K562 (cell line): ENCODE measurements around the gene UBE2B. TPM values are rescaled to one million over a fixed set of nuclear protein-coding genes. Genes with fewer than 3 reads are reported as not detected.

ENCODE experiments used
- CBFA2T2 ChIP-seq: fragments of 450-650 bp; conservative IDR thresholded peaks from 2 replicates; pipeline ENCODE4 v1.6.1; 2017; ENCODE audit warnings: mild to moderate bottlenecking
- CBX8 ChIP-seq: fragments of 200-600 bp; sonication (generic); IDR thresholded peaks from 2 replicates; pipeline ENCODE4 v1.6.1; 2012; ENCODE audit warnings: borderline replicate concordance, mixed run types, low read depth, mild to moderate bottlenecking, moderate library complexity, mixed read lengths, low read length, control low read depth, inconsistent platforms; ENCODE audit not compliant: poor library complexity, severe bottlenecking; ENCODE audit errors: extremely low read depth
- COPS2 ChIP-seq: fragments of 450-650 bp; conservative IDR thresholded peaks from 2 replicates; pipeline ENCODE4 v1.6.1; 2016; ENCODE audit warnings: mild to moderate bottlenecking, moderate library complexity
- CSDE1 ChIP-seq, 2 experiments: fragments of 450-650 bp; IDR thresholded peaks; 2 replicates each; pipeline ENCODE4 v1.6.1; 2016; ENCODE audit warnings: mild to moderate bottlenecking in 1 of 2
- DPF2 ChIP-seq: fragments of 450-650 bp; IDR thresholded peaks from 2 replicates; pipeline ENCODE4 v1.6.1; 2016
- FOXJ2 ChIP-seq: fragments of 200-800 bp; sonication (Bioruptor generic); IDR thresholded peaks from 2 replicates; pipeline ENCODE4 v1.6.1; 2016; ENCODE audit warnings: missing genetic modification characterization, missing compliant biosample characterization
- HDGF ChIP-seq: fragments of 450-650 bp; IDR thresholded peaks from 2 replicates; pipeline ENCODE4 v1.6.1; 2016
- HNRNPK ChIP-seq: fragments of 200-400 bp; formaldehyde crosslinking; IDR thresholded peaks from one replicate; pipeline ENCODE4 v1.6.1; 2018; ENCODE audit warnings: mild to moderate bottlenecking, low read depth, low read length; ENCODE audit not compliant: poor library complexity, severe bottlenecking
- KLF10 ChIP-seq: fragments of 250-450 bp; sonication (Bioruptor Pico); IDR thresholded peaks from 2 replicates; pipeline ENCODE4 v1.6.1; 2021; ENCODE audit warnings: matching md5 sums
- MCM7 ChIP-seq, 2 experiments: fragments of 450-650 bp; IDR thresholded peaks; 2 replicates each; pipeline ENCODE4 v1.6.1; 2016 to 2018
- PCBP1 ChIP-seq: fragments of 200-400 bp; formaldehyde crosslinking; IDR thresholded peaks from 2 replicates; pipeline ENCODE4 v1.6.1; 2018; ENCODE audit warnings: mild to moderate bottlenecking, low read depth, low read length; ENCODE audit not compliant: poor library complexity, severe bottlenecking
- PML ChIP-seq: IDR thresholded peaks from 2 replicates; pipeline ENCODE4 v1.6.1; 2012; ENCODE audit warnings: low read length, inconsistent platforms
- POLR2H ChIP-seq: IDR thresholded peaks from 2 replicates; pipeline ENCODE4 v1.6.1; 2016; ENCODE audit warnings: missing genetic modification characterization, low read depth, mild to moderate bottlenecking, control low read depth, missing compliant biosample characterization, moderate library complexity
- SNRNP70 ChIP-seq: fragments of 200-400 bp; formaldehyde crosslinking; optimal IDR thresholded peaks from 2 replicates; pipeline ENCODE3; 2017; ENCODE audit warnings: low read depth, low read length
- TBP ChIP-seq: optimal IDR thresholded peaks from 2 replicates; pipeline ENCODE3; 2011; ENCODE audit warnings: low read depth, low read length, improper control_type of control experiment
- TGIF2 ChIP-seq: sonication (generic); formaldehyde crosslinking; IDR thresholded peaks from 2 replicates; pipeline ENCODE4 v1.8.1; 2022; ENCODE audit warnings: mild to moderate bottlenecking, missing genetic modification reagents, moderate library complexity
- ZKSCAN8 ChIP-seq: fragments of 200-800 bp; sonication (Bioruptor generic); IDR thresholded peaks from 2 replicates; pipeline ENCODE4 v1.6.1; 2016; ENCODE audit warnings: missing genetic modification characterization, missing compliant biosample characterization
- ZNF184 ChIP-seq: sonication (generic); formaldehyde crosslinking; IDR thresholded peaks from 2 replicates; pipeline ENCODE4 v1.5.0; 2020; ENCODE audit warnings: missing genetic modification reagents
- ZNF23 ChIP-seq: fragments of 250-450 bp; sonication (Bioruptor Pico); IDR thresholded peaks from 2 replicates; pipeline ENCODE4 v1.4.0; 2020; ENCODE audit warnings: mild to moderate bottlenecking
- ZNF589 ChIP-seq: fragments of 200-800 bp; sonication (Bioruptor generic); IDR thresholded peaks from 2 replicates; pipeline ENCODE4 v1.6.1; 2016; ENCODE audit warnings: low read depth, missing genetic modification characterization, missing compliant biosample characterization
- polyA plus RNA-seq, 8 experiments: library from polyadenylated mRNA; depleted of rRNA in 4 of 8; stranded (reverse) in 5 of 8; unstranded in 3 of 8; fragments of >200 nt; fragmentation: Nextera tagmentation in 2 of 8; fragmentation: Illumina TruSeq in 1 of 8; extraction: Ambion mirVana in 2 of 8; extraction: Trizol in 1 of 8; gene quantifications; 2 replicates each; pipeline versions ENCODE4 v1.2.1 to v1.2.3, GENCODE V29; 2011 to 2014; ENCODE audit warnings: inconsistent platforms in 1 of 8, missing spikeins in 1 of 8
- total RNA-seq, 7 experiments: library from RNA; depleted of rRNA in 6 of 7; stranded (reverse); fragments of >200 nt in 6 of 7; fragmentation: Illumina TruSeq in 2 of 7; extraction: Trizol in 2 of 7; gene quantifications; 2 replicates each; pipeline versions ENCODE4 v1.2.1 to v1.2.3, GENCODE V29; 2011 to 2021; ENCODE audit warnings: low replicate concordance in 1 of 7
- TF ChIP-seq, protein P1 (sequence below): sonication (generic); formaldehyde crosslinking; IDR thresholded peaks from 2 replicates; pipeline ENCODE4 v1.8.1; 2023; ENCODE audit warnings: mild to moderate bottlenecking, missing genetic modification reagents, moderate library complexity
- TF ChIP-seq, protein P2 (sequence below): fragments of 250-450 bp; sonication (Bioruptor Pico); IDR thresholded peaks from 2 replicates; pipeline ENCODE4 v1.6.1; 2021; ENCODE audit warnings: mild to moderate bottlenecking
- TF ChIP-seq, protein P3 (sequence below): sonication (generic); IDR thresholded peaks from 2 replicates; pipeline ENCODE4 v1.6.1; 2016
- TF ChIP-seq, protein P4 (sequence below): IDR thresholded peaks from 2 replicates; pipeline ENCODE4 v1.6.1; 2011; ENCODE audit warnings: borderline replicate concordance, low read depth, mild to moderate bottlenecking, moderate library complexity, low read length; ENCODE audit not compliant: insufficient read depth, poor library complexity, severe bottlenecking

The UBE2B gene
- total and polyA plus RNA-seq, 9 of the 15 experiments (the other 6 are each of a cell fraction or from before 2014, with no cell fraction given): 13.1 to 198 (median 75.5) TPM

DNA sequence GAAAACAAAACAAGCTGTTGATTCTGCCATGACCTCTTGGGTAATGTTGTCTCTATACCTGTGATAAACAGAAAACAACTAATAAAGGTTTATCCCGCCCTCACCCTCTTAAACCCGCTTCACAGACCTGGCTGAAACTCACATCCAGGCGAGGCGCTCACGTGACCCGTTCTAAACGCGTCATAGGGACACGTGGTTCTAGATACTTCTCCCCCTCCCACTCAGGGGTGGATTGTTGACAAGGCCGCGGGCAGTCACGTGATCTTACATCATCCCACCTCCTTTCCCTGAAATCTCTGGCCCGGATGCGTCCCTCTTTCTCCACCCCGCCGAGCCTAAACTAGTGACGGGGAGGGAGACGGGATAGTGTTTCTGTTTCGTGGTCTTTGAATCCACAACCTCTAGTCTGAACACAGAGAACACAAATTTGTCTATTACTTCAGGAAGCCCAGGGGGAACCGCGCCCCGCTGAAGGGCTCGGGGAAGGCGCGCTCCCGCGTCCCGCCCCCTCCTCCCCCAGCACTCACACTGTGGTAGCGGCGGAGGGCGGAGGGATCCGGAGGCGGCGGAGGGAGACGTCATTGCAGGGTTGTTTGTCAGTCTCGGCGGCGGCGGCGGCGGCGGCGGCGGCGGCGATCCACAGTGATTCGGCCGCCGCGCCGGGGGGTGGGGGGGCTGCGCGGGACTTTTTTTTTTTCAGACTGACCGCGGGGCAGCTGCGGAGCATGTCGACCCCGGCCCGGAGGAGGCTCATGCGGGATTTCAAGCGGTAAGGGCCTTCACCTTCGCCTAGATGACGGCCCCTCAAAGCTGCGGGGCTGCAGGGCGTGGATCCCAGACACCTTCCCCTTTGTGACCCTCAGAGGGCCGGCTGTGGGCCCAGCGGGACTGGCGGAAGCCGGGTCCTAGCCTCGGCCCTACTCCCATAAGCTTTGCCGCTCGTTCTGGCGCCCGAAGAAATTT lies at the start of gene UBE2B (continued):
- TF ChIP-seq CBX8 (no peak), TBP (peak; percentile 72), PCBP1 (peak; percentile 99), HNRNPK (no peak), POLR2H (tag) (peak; percentile 85), ZNF23 (CRISPR knock-in tag) (no peak), ZNF589 (no peak; the same call in 1 of the 2 replicates), COPS2 (no peak), PML (peak; percentile 65), ZKSCAN8 (no peak), DPF2 (peak; percentile 70; the same call in 1 of the 2 replicates), KLF10 (no peak), CBFA2T2 (peak; percentile 99), MCM7 (IDR thresholded peaks at IDR 0.05) (no peak), CSDE1 (IDR thresholded peaks at IDR 0.05) (no peak), SNRNP70 (no peak), FOXJ2 (peak; percentile 79), ZNF184 (no peak), HDGF (no peak), TGIF2 (CRISPR knock-in tag) (no peak)
- TF ChIP-seq, protein P1, sequence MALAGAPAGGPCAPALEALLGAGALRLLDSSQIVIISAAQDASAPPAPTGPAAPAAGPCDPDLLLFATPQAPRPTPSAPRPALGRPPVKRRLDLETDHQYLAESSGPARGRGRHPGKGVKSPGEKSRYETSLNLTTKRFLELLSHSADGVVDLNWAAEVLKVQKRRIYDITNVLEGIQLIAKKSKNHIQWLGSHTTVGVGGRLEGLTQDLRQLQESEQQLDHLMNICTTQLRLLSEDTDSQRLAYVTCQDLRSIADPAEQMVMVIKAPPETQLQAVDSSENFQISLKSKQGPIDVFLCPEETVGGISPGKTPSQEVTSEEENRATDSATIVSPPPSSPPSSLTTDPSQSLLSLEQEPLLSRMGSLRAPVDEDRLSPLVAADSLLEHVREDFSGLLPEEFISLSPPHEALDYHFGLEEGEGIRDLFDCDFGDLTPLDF (CRISPR knock-in tag): no peak
- TF ChIP-seq, protein P2, sequence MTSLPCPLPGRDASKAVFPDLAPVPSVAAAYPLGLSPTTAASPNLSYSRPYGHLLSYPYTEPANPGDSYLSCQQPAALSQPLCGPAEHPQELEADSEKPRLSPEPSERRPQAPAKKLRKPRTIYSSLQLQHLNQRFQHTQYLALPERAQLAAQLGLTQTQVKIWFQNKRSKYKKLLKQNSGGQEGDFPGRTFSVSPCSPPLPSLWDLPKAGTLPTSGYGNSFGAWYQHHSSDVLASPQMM: no peak
- TF ChIP-seq, protein P3, sequence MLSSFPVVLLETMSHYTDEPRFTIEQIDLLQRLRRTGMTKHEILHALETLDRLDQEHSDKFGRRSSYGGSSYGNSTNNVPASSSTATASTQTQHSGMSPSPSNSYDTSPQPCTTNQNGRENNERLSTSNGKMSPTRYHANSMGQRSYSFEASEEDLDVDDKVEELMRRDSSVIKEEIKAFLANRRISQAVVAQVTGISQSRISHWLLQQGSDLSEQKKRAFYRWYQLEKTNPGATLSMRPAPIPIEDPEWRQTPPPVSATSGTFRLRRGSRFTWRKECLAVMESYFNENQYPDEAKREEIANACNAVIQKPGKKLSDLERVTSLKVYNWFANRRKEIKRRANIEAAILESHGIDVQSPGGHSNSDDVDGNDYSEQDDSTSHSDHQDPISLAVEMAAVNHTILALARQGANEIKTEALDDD: 0 out of 2 replicates have a peak, but pooled peaks have one; percentile 44
- TF ChIP-seq, protein P4, sequence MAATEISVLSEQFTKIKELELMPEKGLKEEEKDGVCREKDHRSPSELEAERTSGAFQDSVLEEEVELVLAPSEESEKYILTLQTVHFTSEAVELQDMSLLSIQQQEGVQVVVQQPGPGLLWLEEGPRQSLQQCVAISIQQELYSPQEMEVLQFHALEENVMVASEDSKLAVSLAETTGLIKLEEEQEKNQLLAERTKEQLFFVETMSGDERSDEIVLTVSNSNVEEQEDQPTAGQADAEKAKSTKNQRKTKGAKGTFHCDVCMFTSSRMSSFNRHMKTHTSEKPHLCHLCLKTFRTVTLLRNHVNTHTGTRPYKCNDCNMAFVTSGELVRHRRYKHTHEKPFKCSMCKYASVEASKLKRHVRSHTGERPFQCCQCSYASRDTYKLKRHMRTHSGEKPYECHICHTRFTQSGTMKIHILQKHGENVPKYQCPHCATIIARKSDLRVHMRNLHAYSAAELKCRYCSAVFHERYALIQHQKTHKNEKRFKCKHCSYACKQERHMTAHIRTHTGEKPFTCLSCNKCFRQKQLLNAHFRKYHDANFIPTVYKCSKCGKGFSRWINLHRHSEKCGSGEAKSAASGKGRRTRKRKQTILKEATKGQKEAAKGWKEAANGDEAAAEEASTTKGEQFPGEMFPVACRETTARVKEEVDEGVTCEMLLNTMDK: no peak
